A673 (cell line): ENCODE measurements around the gene NKX2-4.

Experiments used
- EZH2 ChIP-seq: fragments of 200-600 bp; sonication (generic); IDR thresholded peaks from 2 replicates; pipeline ENCODE4 v1.6.1; 2017; ENCODE audit warnings: borderline replicate concordance, low read depth, mild to moderate bottlenecking, mixed read lengths, antibody characterized with exemption, low read length; ENCODE audit not compliant: poor library complexity, severe bottlenecking
- TF ChIP-seq, protein P1 (sequence below): fragments of 300-800, 200-600 bp; sonication (generic); conservative IDR thresholded peaks from 2 replicates; pipeline ENCODE4 v1.5.1; 2017; ENCODE audit warnings: low read depth, mild to moderate bottlenecking, antibody characterized with exemption, low read length, moderate library complexity, mixed read lengths

DNA sequence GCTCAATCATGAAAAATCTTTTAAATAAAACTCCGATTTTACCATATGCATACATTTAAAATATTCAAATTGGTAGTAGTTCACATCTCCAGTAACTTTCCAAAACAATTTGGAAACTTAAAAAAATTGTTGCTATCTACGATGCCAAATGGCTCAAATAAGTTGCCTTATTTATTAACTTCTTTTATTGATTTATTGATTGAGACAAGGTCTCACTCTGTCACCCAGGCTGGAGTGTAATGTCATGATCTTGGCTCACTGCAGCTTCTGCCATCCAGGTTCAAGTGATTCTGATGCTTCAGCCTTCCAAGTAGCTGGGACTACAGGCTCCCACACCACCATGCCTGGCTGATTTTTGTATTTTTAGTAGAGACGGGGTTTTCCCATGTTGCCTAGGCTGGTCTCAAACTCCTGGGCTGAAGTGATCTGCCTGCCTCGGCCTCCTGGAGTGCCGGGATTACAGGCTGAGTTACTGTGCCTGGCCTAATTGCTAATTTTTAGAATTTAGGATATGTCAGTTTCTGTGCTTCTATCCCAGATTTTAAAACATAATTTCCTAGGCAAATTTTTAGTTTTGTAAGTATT is 12.9 kb downstream of the NKX2-4 start:
- TF ChIP-seq, protein P1, sequence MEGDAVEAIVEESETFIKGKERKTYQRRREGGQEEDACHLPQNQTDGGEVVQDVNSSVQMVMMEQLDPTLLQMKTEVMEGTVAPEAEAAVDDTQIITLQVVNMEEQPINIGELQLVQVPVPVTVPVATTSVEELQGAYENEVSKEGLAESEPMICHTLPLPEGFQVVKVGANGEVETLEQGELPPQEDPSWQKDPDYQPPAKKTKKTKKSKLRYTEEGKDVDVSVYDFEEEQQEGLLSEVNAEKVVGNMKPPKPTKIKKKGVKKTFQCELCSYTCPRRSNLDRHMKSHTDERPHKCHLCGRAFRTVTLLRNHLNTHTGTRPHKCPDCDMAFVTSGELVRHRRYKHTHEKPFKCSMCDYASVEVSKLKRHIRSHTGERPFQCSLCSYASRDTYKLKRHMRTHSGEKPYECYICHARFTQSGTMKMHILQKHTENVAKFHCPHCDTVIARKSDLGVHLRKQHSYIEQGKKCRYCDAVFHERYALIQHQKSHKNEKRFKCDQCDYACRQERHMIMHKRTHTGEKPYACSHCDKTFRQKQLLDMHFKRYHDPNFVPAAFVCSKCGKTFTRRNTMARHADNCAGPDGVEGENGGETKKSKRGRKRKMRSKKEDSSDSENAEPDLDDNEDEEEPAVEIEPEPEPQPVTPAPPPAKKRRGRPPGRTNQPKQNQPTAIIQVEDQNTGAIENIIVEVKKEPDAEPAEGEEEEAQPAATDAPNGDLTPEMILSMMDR: no peak
- no peak for TF ChIP-seq EZH2
